Measurements from ENCODE around the gene BTG4. TPM values are rescaled to one million over a fixed set of nuclear protein-coding genes. Genes with fewer than 3 reads are reported as not detected.

BTG4 gene
- total RNA-seq, 6 experiments from 2014 or later, result not detected

GRCh38 chr11:111542606-111543275 lies 30.6 kb upstream of the BTG4 start:
- peaks cover 0 to 18% of the 10 kb centered on the region in 2 donors for H3K27me3 ChIP-seq
- TF ChIP-seq CTCF (IDR thresholded peaks at IDR 0.05) (no peak), POLR2A (IDR thresholded peaks at IDR 0.05) (no peak)

GRCh38 chr11:111541254-111542061 lies 29.3 kb upstream of the BTG4 start:
- H3K9me3 ChIP-seq, result no peaks in the 10 kb centered on the region
- DNase-seq, result peak; percentile 37 to 58 (median 46)
- ATAC-seq, result peak; percentile 46 to 64 (median 58)
- TF ChIP-seq POLR2A (IDR thresholded peaks at IDR 0.05) (no peak), CTCF (IDR thresholded peaks at IDR 0.05) (no peak)
- H3K36me3 ChIP-seq, result no peaks in the 10 kb centered on the region
- H3K4me3 ChIP-seq, result peak overlapping the region; percentile 32 to 39 (median 36)
- 6% methylated on average over 15 of the region's 41 CpGs for WGBS (ENCODE audit: insufficient coverage, low coverage, low lambda C conversion rate, missing lambda C conversion rate)
- intact Hi-C loops (cut with DNase I), result no loop called here
- peak overlapping the region in 1 of 3 donors; percentile 57 for H3K27ac ChIP-seq
- H3K4me1 ChIP-seq, result peaks cover 0 to 12% (median 3%) of the 10 kb centered on the region in 4 donors
- peaks cover 0 to 18% of the 10 kb centered on the region in 2 donors for H3K27me3 ChIP-seq

More at GRCh38 chr11:111542606-111543275, 30.6 kb upstream of the BTG4 start:
- Histone ChIP-seq H3K9me3 (no peaks in the 10 kb centered on the region), H3K27ac (no peak overlapping the region), H3K4me1 (peaks cover 0 to 12% (median 3%) of the 10 kb centered on the region in 4 donors), H3K36me3 (no peaks in the 10 kb centered on the region), H3K4me3 (no peak overlapping the region)
- no peak for ATAC-seq
- intact Hi-C loops (cut with DNase I), result no loop called here
- no peak for DNase-seq
- 62% methylated on average over 6 of the region's 10 CpGs for WGBS (ENCODE audit: insufficient coverage, low coverage, low lambda C conversion rate, missing lambda C conversion rate)

GRCh38 chr11:111540937-111541253 lies 28.7 kb upstream of the BTG4 start:
- no peaks in the 10 kb centered on the region for H3K9me3 ChIP-seq
- H3K27ac ChIP-seq, result peak overlapping the region in 1 of 3 donors; percentile 57
- no peak for DNase-seq
- ATAC-seq, result peak; percentile 12 to 29 (median 20)
- intact Hi-C loops (cut with DNase I), result no loop called here
- peaks cover 0 to 12% (median 3%) of the 10 kb centered on the region in 4 donors for H3K4me1 ChIP-seq
- peak overlapping the region; percentile 32 to 39 (median 36) for H3K4me3 ChIP-seq
- H3K27me3 ChIP-seq, result peaks cover 0 to 18% of the 10 kb centered on the region in 2 donors
- no peaks in the 10 kb centered on the region for H3K36me3 ChIP-seq
- WGBS (ENCODE audit: insufficient coverage, low coverage, low lambda C conversion rate, missing lambda C conversion rate), result no CpG with 5 or more reads among the region's 22 CpGs
- TF ChIP-seq POLR2A (IDR thresholded peaks at IDR 0.05) (no peak), CTCF (IDR thresholded peaks at IDR 0.05) (no peak)

- H3K4me1 ChIP-seq, result peaks cover 0 to 12% (median 3%) of the 10 kb centered on the region in 4 donors
- DNase-seq, result peak in 2 of 3 donors; percentile 51 to 57
- 19% methylated on average over 15 of the region's 70 CpGs for WGBS (ENCODE audit: insufficient coverage, low coverage, low lambda C conversion rate, missing lambda C conversion rate)
Observed at GRCh38 chr11:111540114-111540936, 28.1 kb upstream of the BTG4 start, which contains the start of gene LAYN. TSS of gene LAYN (plus strand) at chr11:111540720. CDS start at chr11:111540844, 124 bp downstream.

More at GRCh38 chr11:111540114-111540936, 28.1 kb upstream of the BTG4 start, which contains the start of gene LAYN:
- peak; percentile 45 to 58 (median 50) for ATAC-seq
- H3K36me3 ChIP-seq, result no peaks in the 10 kb centered on the region
- intact Hi-C loops (cut with DNase I), result no loop called here
- H3K4me3 ChIP-seq, result peak within 1 kb of the TSS; percentile 32 to 39 (median 36)
- TF ChIP-seq CTCF (IDR thresholded peaks at IDR 0.05) (no peak), POLR2A (IDR thresholded peaks at IDR 0.05) (no peak)
- H3K27me3 ChIP-seq, result peaks cover 0 to 18% of the 10 kb centered on the region in 2 donors
- no peaks in the 10 kb centered on the region for H3K9me3 ChIP-seq
- H3K27ac ChIP-seq, result peak within 1 kb of the TSS in 1 of 3 donors; percentile 57

Measured in right lobe of liver (tissue), 6 donors.